AG04450 (cell line): ENCODE data around the gene COX17. TPM values are rescaled to one million over a fixed set of nuclear protein-coding genes. Genes with fewer than 3 reads are reported as not detected.

Experiments
- CTCF ChIA-PET: fragments of 300-600, 350-600 bp; formaldehyde crosslinking; extraction: SDS; loops from one replicate; lab custom pipeline; 2022; ENCODE audit warnings: antibody characterized with exemption, inconsistent platforms; lab: Charles Lee
- POLR2A ChIA-PET: fragments of 350-600 bp; formaldehyde crosslinking; extraction: SDS; loops from one replicate; lab custom pipeline; 2021; ENCODE audit warnings: antibody characterized with exemption, inconsistent platforms; lab: Yijun Ruan, JAX
- DNase-seq: peaks from one replicate; pipeline ENCODE4 v3.0.0-alpha.2; 2011; ENCODE audit warnings: low read depth, low spot score
- H3K27ac ChIP-seq: one replicate; pipeline ENCODE4 v1.5.1; 2012; ENCODE audit warnings: low read depth, low read length, control low read depth
- H3K27me3 ChIP-seq: one replicate; pipeline ENCODE4 v1.6.0; 2012; ENCODE audit warnings: low read length; ENCODE audit not compliant: control insufficient read depth, insufficient read depth
- H3K4me3 ChIP-seq: 2 replicates; pipeline ENCODE4 v1.5.1; 2011; ENCODE audit warnings: mild to moderate bottlenecking, low read depth, low read length, control low read depth
- H3K9me3 ChIP-seq: 2 replicates; pipeline ENCODE4 v1.5.1; 2012; ENCODE audit warnings: low read length; ENCODE audit not compliant: control insufficient read depth, insufficient read depth
- CTCF ChIP-seq: IDR thresholded peaks from 2 replicates; pipeline ENCODE4 v1.5.1; 2011; ENCODE audit warnings: low read depth, low read length, control low read depth, inconsistent platforms
- polyA plus RNA-seq: library from polyadenylated mRNA; depleted of rRNA; stranded (reverse); fragments of >200 nt; gene quantifications from 2 replicates; pipeline ENCODE4 v1.2.3, GENCODE V29; 2011

Gene COX17
- polyA plus RNA-seq, 1 experiment, result 19.2 TPM

DNA sequence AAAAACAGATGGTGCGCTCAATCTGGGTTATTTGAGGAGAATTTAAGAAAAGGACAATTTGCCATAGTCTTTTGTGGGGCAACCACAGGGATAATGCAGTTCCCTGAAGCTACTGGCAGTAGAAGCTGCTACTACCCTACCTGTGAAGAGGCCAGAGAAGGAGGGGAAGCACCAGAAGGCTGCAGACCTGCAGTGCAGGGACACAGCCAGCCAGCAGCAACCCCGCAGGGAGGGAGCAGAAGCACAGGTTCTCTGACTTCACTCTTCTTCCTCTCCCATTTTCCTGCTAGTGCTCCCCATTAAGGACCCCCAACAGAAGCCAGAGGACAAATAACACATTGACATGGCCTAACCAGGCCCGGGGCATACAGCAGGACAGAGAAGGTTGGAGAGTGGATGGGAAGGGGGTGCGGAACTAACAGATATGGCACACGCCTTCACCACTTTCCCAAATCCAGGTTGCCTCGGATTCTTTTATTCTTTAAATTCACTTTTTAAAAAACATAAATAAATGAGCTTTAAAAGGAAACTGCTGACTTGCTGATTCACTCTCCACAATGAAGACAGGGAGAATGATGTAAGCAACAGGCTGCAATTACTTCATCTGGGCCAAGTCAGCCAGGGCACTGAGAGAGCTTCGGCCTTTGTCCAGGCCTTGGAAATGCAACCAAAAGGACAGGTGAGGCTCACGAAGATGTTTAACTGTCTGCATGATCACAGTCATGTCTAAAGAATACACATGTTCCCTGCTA, 46.9 kb downstream of the COX17 start:
- ChIA-PET CTCF (interaction anchor here (0.6 kb wide), 1 partner anchor 38 kb away, joined by 3 read pairs; no protein-coding TSS in a partner anchor), POLR2A (no interaction called here)
- no peak for DNase-seq
- H3K27ac ChIP-seq, result peak overlapping the region; percentile 71
- no peak for TF ChIP-seq CTCF
- H3K27me3 ChIP-seq, result peaks cover 13% of the 10 kb centered on the region
- no peak overlapping the region for H3K4me3 ChIP-seq
- H3K9me3 ChIP-seq, result no peaks in the 10 kb centered on the region

- CTCF ChIA-PET, result no interaction called here
- no peak overlapping the region for H3K27ac ChIP-seq
Observed at GRCh38 chr3:119628816-119629445, 48.3 kb downstream of the COX17 start.

DNA sequence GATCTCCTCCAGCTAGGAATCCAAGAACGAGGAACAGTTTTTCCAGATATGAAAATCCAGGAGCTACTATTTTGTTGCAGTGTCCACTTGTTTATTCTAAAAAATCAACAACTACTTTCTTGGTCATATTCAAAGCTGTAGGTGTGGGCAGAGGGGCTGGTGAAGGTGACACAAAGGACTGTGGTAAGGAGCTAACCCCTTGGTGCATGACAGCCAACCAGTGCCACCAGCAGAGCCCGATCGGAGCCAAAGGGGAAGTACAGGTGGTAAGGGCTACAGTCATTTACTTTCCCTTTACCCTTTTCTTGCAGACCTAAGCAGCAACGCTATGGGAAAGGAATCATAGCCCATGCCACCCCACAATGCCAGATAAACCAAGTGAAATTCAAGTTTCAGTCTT, 48.8 kb downstream of the COX17 start:
- DNase-seq, result no peak
- ChIA-PET CTCF (no interaction called here), POLR2A (no interaction called here)
- H3K4me3 ChIP-seq, result no peak overlapping the region
- no peak overlapping the region for H3K27ac ChIP-seq
- no peak for TF ChIP-seq CTCF
- H3K9me3 ChIP-seq, result no peaks in the 10 kb centered on the region
- H3K27me3 ChIP-seq, result peaks cover 13% of the 10 kb centered on the region

More at GRCh38 chr3:119628816-119629445, 48.3 kb downstream of the COX17 start:
- Histone ChIP-seq H3K4me3 (no peak overlapping the region), H3K9me3 (no peaks in the 10 kb centered on the region), H3K27me3 (peaks cover 13% of the 10 kb centered on the region)
- DNase-seq, result no peak
- POLR2A ChIA-PET, result no interaction called here
- TF ChIP-seq CTCF, result no peak

GRCh38 chr3:119627461-119627860, 49.7 kb downstream of the COX17 start:
- ChIA-PET POLR2A (no interaction called here), CTCF (no interaction called here)
- Histone ChIP-seq H3K9me3 (no peaks in the 10 kb centered on the region), H3K27me3 (peaks cover 13% of the 10 kb centered on the region), H3K27ac (no peak overlapping the region), H3K4me3 (no peak overlapping the region)
- no peak for DNase-seq
- no peak for TF ChIP-seq CTCF

GRCh38 chr3:119626196-119626595, 51.0 kb downstream of the COX17 start:
- TF ChIP-seq CTCF, result no peak
- CTCF ChIA-PET, result no interaction called here
- POLR2A ChIA-PET, result no interaction called here
- no peak for DNase-seq
- Histone ChIP-seq H3K4me3 (no peak overlapping the region), H3K27me3 (peaks cover 13% of the 10 kb centered on the region), H3K27ac (no peak overlapping the region), H3K9me3 (no peaks in the 10 kb centered on the region)
